ENCODE results near the gene IFNA2. TPM values are rescaled to one million over a fixed set of nuclear protein-coding genes. Genes with fewer than 3 reads are reported as not detected.
A peak's percentile ranks its signal among the peaks of the same experiment; 100 is the strongest.
"Not testable (repeated sequence)": the region's sequence is repeated elsewhere in the genome, so short reads cannot be mapped to it uniquely, and the experiment has no call there.

Gene IFNA2
- total RNA-seq, 1 experiment from 2014 or later: not detected

DNA sequence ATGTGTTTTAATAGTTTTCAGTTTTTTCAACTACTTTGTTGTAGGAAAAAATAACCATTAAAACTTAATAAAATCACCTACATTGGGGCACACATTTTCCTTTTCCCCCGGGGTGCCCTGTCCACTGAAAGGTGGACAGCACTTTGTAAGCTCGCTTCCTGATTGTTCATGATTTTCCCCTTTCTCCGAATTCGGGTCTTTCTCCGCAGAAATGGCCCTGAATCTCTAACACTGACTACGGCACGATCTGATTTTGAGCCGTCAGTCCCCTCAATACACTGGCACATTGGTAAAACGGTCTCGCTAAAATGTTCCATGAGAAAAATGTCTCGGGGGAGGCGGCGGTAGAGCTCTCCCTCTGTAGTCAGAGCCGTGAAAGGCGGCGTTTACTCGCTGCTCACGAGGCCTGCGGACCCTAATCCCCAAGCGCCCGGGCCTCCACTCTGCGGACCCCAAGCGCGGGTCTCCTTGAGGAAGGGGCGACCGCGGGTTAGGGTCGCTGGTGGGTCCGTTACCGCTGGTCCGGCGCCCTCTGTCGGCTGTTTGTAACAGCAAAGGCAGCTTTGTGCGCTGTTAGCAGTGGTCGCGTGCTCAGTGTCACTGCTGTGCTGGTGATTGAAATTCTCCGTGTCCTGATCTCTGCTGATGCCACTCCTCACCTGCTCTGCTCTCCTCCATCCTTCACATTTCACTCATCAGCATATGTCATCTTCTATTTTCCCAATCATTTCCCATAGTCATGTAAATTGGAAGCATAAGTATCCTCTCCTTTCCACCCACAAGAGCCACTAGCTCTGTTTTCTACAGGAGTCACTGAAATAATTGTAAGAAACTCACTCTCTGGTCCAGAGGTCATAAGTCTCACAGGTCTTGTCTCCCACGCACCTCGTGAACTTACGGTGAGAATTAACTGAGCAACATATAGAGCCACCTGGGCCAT is 10.8 kb upstream of the IFNA2 start:
- no peak overlapping the region for H3K27ac Mint-ChIP-seq (ENCODE audit: unreplicated experiment)
- CTCF ChIA-PET: interaction anchor here (0.6 to 1.9 kb wide), 14 partner anchors 10 to 653 kb away, joined by 3 to 16 read pairs (median 4); partner anchors contain the start of gene IFNA8
- peak overlapping the region; percentile 85 for H3K4me3 Mint-ChIP-seq (ENCODE audit: low read depth, unreplicated experiment)
- no TSS peak for BruUV-seq (replicated peaks)
- no peaks in the 10 kb centered on the region for H3K27me3 Mint-ChIP-seq (ENCODE audit: unreplicated experiment)
- DNase-seq: peak; percentile 46
- intact Hi-C loops (cut with micrococcal nuclease; ENCODE audit: unreplicated experiment): loop anchor here (2.0 to 10.0 kb wide), 3 partner anchors 49 to 143 kb away; partner anchors contain the start of gene IFNA1
- H3K9me3 Mint-ChIP-seq (ENCODE audit: low read depth, unreplicated experiment): no peaks in the 10 kb centered on the region
- TF ChIP-seq, protein P1, sequence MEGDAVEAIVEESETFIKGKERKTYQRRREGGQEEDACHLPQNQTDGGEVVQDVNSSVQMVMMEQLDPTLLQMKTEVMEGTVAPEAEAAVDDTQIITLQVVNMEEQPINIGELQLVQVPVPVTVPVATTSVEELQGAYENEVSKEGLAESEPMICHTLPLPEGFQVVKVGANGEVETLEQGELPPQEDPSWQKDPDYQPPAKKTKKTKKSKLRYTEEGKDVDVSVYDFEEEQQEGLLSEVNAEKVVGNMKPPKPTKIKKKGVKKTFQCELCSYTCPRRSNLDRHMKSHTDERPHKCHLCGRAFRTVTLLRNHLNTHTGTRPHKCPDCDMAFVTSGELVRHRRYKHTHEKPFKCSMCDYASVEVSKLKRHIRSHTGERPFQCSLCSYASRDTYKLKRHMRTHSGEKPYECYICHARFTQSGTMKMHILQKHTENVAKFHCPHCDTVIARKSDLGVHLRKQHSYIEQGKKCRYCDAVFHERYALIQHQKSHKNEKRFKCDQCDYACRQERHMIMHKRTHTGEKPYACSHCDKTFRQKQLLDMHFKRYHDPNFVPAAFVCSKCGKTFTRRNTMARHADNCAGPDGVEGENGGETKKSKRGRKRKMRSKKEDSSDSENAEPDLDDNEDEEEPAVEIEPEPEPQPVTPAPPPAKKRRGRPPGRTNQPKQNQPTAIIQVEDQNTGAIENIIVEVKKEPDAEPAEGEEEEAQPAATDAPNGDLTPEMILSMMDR (IDR thresholded peaks at IDR 0.05; ENCODE audit: unreplicated experiment): peak; percentile 86
- H3K4me1 Mint-ChIP-seq (ENCODE audit: low read depth, unreplicated experiment): peaks cover 13% of the 10 kb centered on the region
- H3K36me3 Mint-ChIP-seq (ENCODE audit: insufficient read depth, unreplicated experiment): peaks cover 10% of the 10 kb centered on the region

GRCh38 chr9:21392270-21392669 is 7.1 kb upstream of the IFNA2 start:
- no TSS peak for BruUV-seq (replicated peaks)
- intact Hi-C loops (cut with micrococcal nuclease; ENCODE audit: unreplicated experiment): loop anchor here (10.0 kb wide), 1 partner anchor 53 kb away; the partner anchor contains the start of gene IFNA1
- CTCF ChIA-PET: interaction anchor here (0.9 to 1.1 kb wide), 4 partner anchors 10 to 140 kb away, joined by 3 to 4 read pairs (median 3); no protein-coding TSS in a partner anchor
- Mint-ChIP-seq H3K27ac (ENCODE audit: unreplicated experiment) (no peak overlapping the region), H3K27me3 (ENCODE audit: unreplicated experiment) (no peaks in the 10 kb centered on the region), H3K9me3 (ENCODE audit: low read depth, unreplicated experiment) (no peaks in the 10 kb centered on the region), H3K4me1 (ENCODE audit: low read depth, unreplicated experiment) (peaks cover 13% of the 10 kb centered on the region), H3K4me3 (ENCODE audit: low read depth, unreplicated experiment) (no peak overlapping the region), H3K36me3 (ENCODE audit: insufficient read depth, unreplicated experiment) (peaks cover 10% of the 10 kb centered on the region)
- DNase-seq: peak; percentile 10
- TF ChIP-seq, protein P1 (IDR thresholded peaks at IDR 0.05; ENCODE audit: unreplicated experiment): peak; percentile 27

- Mint-ChIP-seq H3K4me3 (ENCODE audit: low read depth, unreplicated experiment) (no peak overlapping the region), H3K36me3 (ENCODE audit: insufficient read depth, unreplicated experiment) (no peaks in the 10 kb centered on the region), H3K27me3 (ENCODE audit: unreplicated experiment) (no peaks in the 10 kb centered on the region), H3K4me1 (ENCODE audit: low read depth, unreplicated experiment) (peaks cover 8% of the 10 kb centered on the region), H3K27ac (ENCODE audit: unreplicated experiment) (no peak overlapping the region), H3K9me3 (ENCODE audit: low read depth, unreplicated experiment) (no peaks in the 10 kb centered on the region)
- CTCF ChIA-PET: no interaction called here
- no TSS peak for BruUV-seq (replicated peaks)
- TF ChIP-seq, protein P1 (IDR thresholded peaks at IDR 0.05; ENCODE audit: unreplicated experiment): no peak
- no peak for DNase-seq
- intact Hi-C loops (cut with micrococcal nuclease; ENCODE audit: unreplicated experiment): no loop called here
These were observed 1.6 kb downstream of the IFNA2 start for GRCh38 chr9:21383627-21384026.

- Mint-ChIP-seq H3K4me1 (ENCODE audit: low read depth, unreplicated experiment) (peaks cover 8% of the 10 kb centered on the region), H3K36me3 (ENCODE audit: insufficient read depth, unreplicated experiment) (no peaks in the 10 kb centered on the region), H3K4me3 (ENCODE audit: low read depth, unreplicated experiment) (no peak overlapping the region), H3K27ac (ENCODE audit: unreplicated experiment) (no peak overlapping the region), H3K27me3 (ENCODE audit: unreplicated experiment) (no peaks in the 10 kb centered on the region), H3K9me3 (ENCODE audit: low read depth, unreplicated experiment) (no peaks in the 10 kb centered on the region)
- CTCF ChIA-PET: no interaction called here
- intact Hi-C loops (cut with micrococcal nuclease; ENCODE audit: unreplicated experiment): no loop called here
- no TSS peak for BruUV-seq (replicated peaks)
- DNase-seq: no peak
- TF ChIP-seq, protein P1 (IDR thresholded peaks at IDR 0.05; ENCODE audit: unreplicated experiment): no peak
These were observed 3.5 kb downstream of the IFNA2 start for GRCh38 chr9:21381448-21382339.

DNA sequence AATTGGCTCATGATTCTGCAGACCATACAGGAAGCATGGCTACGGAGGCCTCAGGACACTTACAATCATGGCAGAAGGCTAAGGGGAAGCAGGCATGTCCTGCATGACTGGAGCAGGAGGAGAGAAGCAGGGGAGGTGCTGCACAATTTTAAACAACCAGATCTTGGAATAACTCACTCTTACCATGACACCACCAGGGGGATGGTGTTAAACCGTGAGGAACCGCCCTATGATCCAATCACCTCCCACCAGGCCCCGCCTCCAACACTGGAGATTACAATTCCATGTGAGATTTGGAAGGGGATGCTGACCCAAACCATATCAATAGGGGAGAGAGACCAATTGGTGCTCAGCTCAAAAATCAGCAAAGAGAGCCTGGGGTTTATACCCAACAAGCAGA is 13.7 kb downstream of the IFNA2 start:
- DNase-seq; H3K9me3 Mint-ChIP-seq (ENCODE audit: low read depth, unreplicated experiment); intact Hi-C loops (cut with micrococcal nuclease; ENCODE audit: unreplicated experiment); H3K27ac Mint-ChIP-seq (ENCODE audit: unreplicated experiment); CTCF ChIA-PET; H3K4me3 Mint-ChIP-seq (ENCODE audit: low read depth, unreplicated experiment); BruUV-seq (replicated peaks); H3K4me1 Mint-ChIP-seq (ENCODE audit: low read depth, unreplicated experiment); H3K27me3 Mint-ChIP-seq (ENCODE audit: unreplicated experiment); H3K36me3 Mint-ChIP-seq (ENCODE audit: insufficient read depth, unreplicated experiment): not testable (repeated sequence)
